Keratinocyte (primary cell): ENCODE data around the gene SERTM1. TPM values are rescaled to one million over a fixed set of nuclear protein-coding genes. Genes with fewer than 3 reads are reported as not detected.

Experiments
- DNase-seq: peaks from one replicate; pipeline ENCODE4 v3.0.0-alpha.2; 2011; ENCODE audit warnings: low read depth, missing footprints, low spot score
- FAIRE-seq: peaks from 2 replicates; lab custom pipeline; 2011; peaks lifted over from hg19 to GRCh38; lab: Jason Lieb, UNC
- H2AFZ ChIP-seq: 2 replicates; pipeline ENCODE4 v1.6.0; 2012; ENCODE audit warnings: low read length, control low read depth, inconsistent platforms; ENCODE audit not compliant: control insufficient read depth
- H3K27ac ChIP-seq: 2 replicates; pipeline ENCODE4 v1.5.1; 2011; ENCODE audit warnings: low read length; ENCODE audit not compliant: control insufficient read depth, insufficient read depth
- H3K27me3 ChIP-seq: 3 replicates; pipeline ENCODE4 v1.6.0; 2011; ENCODE audit warnings: low read length; ENCODE audit not compliant: control insufficient read depth, insufficient read depth; ENCODE audit errors: extremely low read depth
- H3K36me3 ChIP-seq, 2 experiments: 2 replicates in 1 of 2; 3 replicates in 1 of 2; pipeline ENCODE4 v1.5.1; 2011; ENCODE audit warnings: low read length in 2 of 2, mild to moderate bottlenecking in 1 of 2; ENCODE audit not compliant: control insufficient read depth in 2 of 2, insufficient read depth in 2 of 2; ENCODE audit errors: extremely low read depth in 1 of 2
- H3K4me1 ChIP-seq: 3 replicates; pipeline ENCODE4 v1.5.1; 2011; ENCODE audit warnings: low read length; ENCODE audit not compliant: control insufficient read depth, insufficient read depth; ENCODE audit errors: extremely low read depth
- H3K4me2 ChIP-seq: 3 replicates; pipeline ENCODE4 v1.6.0; 2011; ENCODE audit warnings: low read depth, low read length; ENCODE audit not compliant: control insufficient read depth, insufficient read depth; ENCODE audit errors: extremely low read depth
- H3K4me3 ChIP-seq, 3 experiments: fragments of 200-600 bp in 1 of 3; sonication (generic) in 1 of 3; 2 replicates in 2 of 3; 3 replicates in 1 of 3; pipeline ENCODE4 v1.5.1; 2011 to 2016; ENCODE audit warnings: low read length in 3 of 3, mild to moderate bottlenecking in 3 of 3, control low read depth in 2 of 3, inconsistent platforms in 1 of 3, low read depth in 1 of 3, mixed read lengths in 1 of 3, mixed run types in 1 of 3, moderate library complexity in 1 of 3; ENCODE audit not compliant: control insufficient read depth in 2 of 3, insufficient read depth in 2 of 3; ENCODE audit errors: extremely low read depth in 1 of 3
- H3K79me2 ChIP-seq: 2 replicates; pipeline ENCODE4 v1.6.0; 2012; ENCODE audit warnings: low read length; ENCODE audit not compliant: control insufficient read depth, insufficient read depth
- H3K9ac ChIP-seq: 3 replicates; pipeline ENCODE4 v1.6.0; 2011; ENCODE audit warnings: low read length; ENCODE audit not compliant: control insufficient read depth, insufficient read depth; ENCODE audit errors: extremely low read depth
- H3K9me1 ChIP-seq: 3 replicates; pipeline ENCODE4 v1.6.0; 2011; ENCODE audit warnings: low read length; ENCODE audit not compliant: control insufficient read depth, insufficient read depth; ENCODE audit errors: extremely low read depth
- H3K9me3 ChIP-seq: 2 replicates; pipeline ENCODE4 v1.5.1; 2012; ENCODE audit warnings: low read depth, low read length; ENCODE audit not compliant: control insufficient read depth
- H4K20me1 ChIP-seq: 3 replicates; pipeline ENCODE4 v1.6.0; 2011; ENCODE audit warnings: low read length; ENCODE audit not compliant: control insufficient read depth, insufficient read depth; ENCODE audit errors: extremely low read depth
- CTCF ChIP-seq, 3 experiments: IDR thresholded peaks in 1 of 3; conservative IDR thresholded peaks in 1 of 3; optimal IDR thresholded peaks in 1 of 3; 2 replicates in 2 of 3; 3 replicates in 1 of 3; pipeline versions ENCODE3 to v1.5.1; 2011; ENCODE audit warnings: low read length in 3 of 3, mild to moderate bottlenecking in 3 of 3, moderate library complexity in 2 of 3, control low read depth in 1 of 3, inconsistent platforms in 1 of 3; ENCODE audit not compliant: insufficient read depth in 2 of 3; ENCODE audit errors: extremely low read depth in 1 of 3
- EZH2 ChIP-seq: IDR thresholded peaks from one replicate; pipeline ENCODE4 v1.6.1; 2012; ENCODE audit warnings: inconsistent platforms, mild to moderate bottlenecking, low read length, moderate library complexity
- dilution Hi-C: fragments of 300-500 bp; cut with MboI; formaldehyde crosslinking; loops from one replicate; pipeline ENCODE4 v1.7.0; 2020; ENCODE audit warnings: low sequenced_read_pairs; ENCODE audit not compliant: extremely low pct_ligation_motif_present
- polyA plus RNA-seq, 5 experiments: library from polyadenylated mRNA; depleted of rRNA in 3 of 5; stranded (reverse) in 3 of 5; stranded (forward) in 1 of 5; unstranded in 1 of 5; fragments of >200 nt; gene quantifications; 1 replicate in 1 of 5; 2 replicates in 3 of 5; 3 replicates in 1 of 5; pipeline versions ENCODE4 v1.2.1 to v1.2.3, GENCODE V29; 2011 to 2012; ENCODE audit warnings: missing spikeins in 2 of 5, low read depth in 1 of 5, low replicate concordance in 1 of 5

The SERTM1 gene
- polyA plus RNA-seq, 1 donor (not counting 4 experiments of a cell fraction or from before 2014, with no cell fraction given), result not detected

- dilution Hi-C loops, result no loop called here
- FAIRE-seq (no peak), DNase-seq (no peak)
- Histone ChIP-seq H3K9ac (no peak overlapping the region), H4K20me1 (no peaks in the 10 kb centered on the region), H2AFZ (no peak overlapping the region), H3K79me2 (no peaks in the 10 kb centered on the region), H3K27ac (no peak overlapping the region), H3K4me3 (no peak overlapping the region), H3K4me2 (no peak overlapping the region), H3K27me3 (peaks cover 8% of the 10 kb centered on the region), H3K4me1 (no peaks in the 10 kb centered on the region), H3K9me1 (no peaks in the 10 kb centered on the region), H3K36me3 (no peaks in the 10 kb centered on the region), H3K9me3 (no peaks in the 10 kb centered on the region)
- TF ChIP-seq EZH2 (no peak), CTCF (optimal IDR thresholded peaks at IDR 0.05 in 1 of 3, IDR thresholded peaks at IDR 0.05 in 1 of 3, conservative IDR thresholded peaks at IDR 0.05 in 1 of 3; ENCODE audit: extremely low read depth in 1 of 3, insufficient read depth in 2 of 3, low read length in 3 of 3) (no peak)
These were observed 5.5 kb upstream of the SERTM1 start for GRCh38 chr13:36668316-36668715.

- Histone ChIP-seq H3K4me3 (no peak overlapping the region), H3K4me1 (no peaks in the 10 kb centered on the region), H3K36me3 (no peaks in the 10 kb centered on the region), H3K27ac (no peak overlapping the region), H3K9me3 (no peaks in the 10 kb centered on the region), H4K20me1 (no peaks in the 10 kb centered on the region), H2AFZ (no peak overlapping the region), H3K9me1 (no peaks in the 10 kb centered on the region), H3K9ac (no peak overlapping the region), H3K27me3 (peaks cover 33% of the 10 kb centered on the region), H3K79me2 (no peaks in the 10 kb centered on the region), H3K4me2 (no peak overlapping the region)
- FAIRE-seq (no peak), DNase-seq (no peak)
- TF ChIP-seq EZH2, result no peak
- no peak for TF ChIP-seq CTCF (optimal IDR thresholded peaks at IDR 0.05 in 1 of 3, IDR thresholded peaks at IDR 0.05 in 1 of 3, conservative IDR thresholded peaks at IDR 0.05 in 1 of 3; ENCODE audit: extremely low read depth in 1 of 3, insufficient read depth in 2 of 3, low read length in 3 of 3)
- dilution Hi-C loops, result no loop called here
These were observed 468 bp upstream of the SERTM1 start for GRCh38 chr13:36673352-36673751.
